GM19328 (cell line): Measurements from ENCODE around the gene MRPL12.
"Not testable (repeated sequence)": the region's sequence is repeated elsewhere in the genome, so short reads cannot be mapped to it uniquely, and the experiment has no call there.

Source experiments
- ATAC-seq: cut with Tn5 transposase; IDR thresholded peaks from one replicate; pipeline ENCODE4 v1.9.1; 2021; ENCODE audit warnings: mild to moderate bottlenecking, moderate library complexity; ENCODE audit not compliant: unreplicated experiment

MRPL12 gene

DNA sequence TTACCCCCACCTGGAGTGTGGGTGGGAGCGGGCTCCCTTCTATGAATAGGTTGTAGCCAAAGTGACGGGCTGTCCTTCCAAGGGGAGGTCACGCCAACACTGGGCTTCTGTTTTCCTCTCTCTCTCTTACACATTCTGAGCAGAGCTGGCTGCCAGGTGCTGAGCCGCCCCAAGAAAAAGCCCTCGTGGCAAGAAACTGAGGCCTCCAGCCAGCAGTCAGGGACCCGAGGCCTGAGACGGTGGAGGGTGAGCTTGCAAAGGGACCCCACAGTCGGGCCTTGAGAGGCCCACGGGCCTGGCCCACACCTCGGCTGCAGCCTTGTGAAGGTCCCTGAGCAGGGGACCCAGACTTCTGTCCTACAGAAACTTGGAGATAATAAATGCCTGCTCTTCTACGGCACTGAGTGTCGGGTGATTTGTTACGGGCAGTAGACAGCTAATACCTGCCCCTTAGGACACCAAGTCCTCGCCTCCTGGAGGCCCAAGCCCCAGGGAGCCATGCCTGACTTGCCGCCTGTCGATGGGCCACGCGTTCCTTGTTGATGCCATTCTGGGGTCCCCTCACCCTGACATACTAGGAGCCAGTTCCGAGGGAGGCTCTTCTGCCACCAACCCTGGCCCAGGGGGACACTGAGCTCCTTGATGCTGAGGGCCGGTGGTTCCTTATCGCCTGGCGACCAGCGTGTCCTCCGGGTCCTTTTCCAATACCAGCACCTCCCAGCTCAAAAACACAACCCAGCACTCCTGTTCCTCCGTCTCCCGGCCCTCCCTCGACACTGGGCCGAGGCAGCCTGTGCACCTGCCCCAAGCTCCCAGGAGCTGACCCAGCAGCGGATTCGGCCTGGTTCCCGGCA is 35.0 kb downstream of the MRPL12 start:
- no peak for ATAC-seq

DNA sequence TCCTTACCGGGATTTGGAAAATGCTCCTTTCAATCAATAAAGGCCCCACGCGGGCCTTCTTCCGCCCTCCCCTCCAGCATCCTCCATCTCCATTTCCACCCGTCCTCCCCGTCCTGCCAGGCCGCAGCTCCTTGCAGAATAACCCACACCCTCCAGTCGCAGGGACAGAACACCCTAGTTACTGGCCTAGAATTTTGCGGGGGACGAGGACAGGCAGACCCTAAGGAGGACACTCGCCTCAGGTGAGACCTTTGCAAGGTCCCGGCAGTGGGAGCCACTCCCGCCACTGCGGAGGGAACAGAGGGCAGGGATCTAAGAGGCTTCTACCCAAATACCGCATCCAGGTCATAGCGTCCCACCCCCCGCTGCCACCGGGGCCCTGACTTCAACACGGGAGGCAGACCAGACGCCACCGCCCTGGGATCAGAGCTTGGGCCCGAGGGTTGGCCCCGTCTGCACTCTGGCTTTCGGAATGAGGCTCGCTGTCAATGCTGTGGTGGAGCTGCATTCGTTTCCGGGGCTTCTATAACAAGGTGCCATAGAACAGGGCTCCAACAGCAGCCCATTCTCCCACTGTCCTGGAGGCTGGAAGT is 35.7 kb downstream of the MRPL12 start:
- no peak for ATAC-seq

- not testable (repeated sequence) for ATAC-seq
Observed at GRCh38 chr17:81739593-81739992, 36.4 kb downstream of the MRPL12 start.

DNA sequence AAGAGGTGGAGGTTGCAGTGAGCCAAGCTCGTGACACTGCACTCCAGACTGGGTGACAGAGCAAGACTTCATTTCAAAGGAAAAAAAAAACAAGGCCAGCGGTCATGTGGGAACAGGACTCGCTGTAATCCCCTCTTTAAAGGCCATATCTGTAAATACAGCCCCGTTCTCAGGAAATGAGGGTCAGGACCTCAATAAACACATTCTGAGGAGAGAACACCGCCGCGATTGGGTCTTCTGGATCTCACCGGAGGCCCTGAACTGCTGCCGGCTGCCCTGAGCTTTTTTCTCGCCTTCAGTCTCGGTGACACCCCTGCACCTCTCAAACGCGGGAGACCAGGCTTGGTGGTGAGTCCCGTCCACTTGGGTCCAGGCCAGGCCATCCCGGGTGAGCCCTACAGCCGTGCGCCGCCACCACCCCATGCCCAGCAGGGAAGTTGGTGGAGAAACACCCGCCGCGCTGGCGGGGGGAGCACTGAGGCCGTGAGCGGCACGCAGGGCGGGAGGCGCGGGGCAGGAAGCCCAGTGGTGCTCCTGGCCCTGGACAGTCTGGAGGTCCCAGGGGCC is 37.3 kb downstream of the MRPL12 start:
- ATAC-seq = no peak

- no peak for ATAC-seq
Observed at GRCh38 chr17:81741049-81741593, 38.0 kb downstream of the MRPL12 start.

DNA sequence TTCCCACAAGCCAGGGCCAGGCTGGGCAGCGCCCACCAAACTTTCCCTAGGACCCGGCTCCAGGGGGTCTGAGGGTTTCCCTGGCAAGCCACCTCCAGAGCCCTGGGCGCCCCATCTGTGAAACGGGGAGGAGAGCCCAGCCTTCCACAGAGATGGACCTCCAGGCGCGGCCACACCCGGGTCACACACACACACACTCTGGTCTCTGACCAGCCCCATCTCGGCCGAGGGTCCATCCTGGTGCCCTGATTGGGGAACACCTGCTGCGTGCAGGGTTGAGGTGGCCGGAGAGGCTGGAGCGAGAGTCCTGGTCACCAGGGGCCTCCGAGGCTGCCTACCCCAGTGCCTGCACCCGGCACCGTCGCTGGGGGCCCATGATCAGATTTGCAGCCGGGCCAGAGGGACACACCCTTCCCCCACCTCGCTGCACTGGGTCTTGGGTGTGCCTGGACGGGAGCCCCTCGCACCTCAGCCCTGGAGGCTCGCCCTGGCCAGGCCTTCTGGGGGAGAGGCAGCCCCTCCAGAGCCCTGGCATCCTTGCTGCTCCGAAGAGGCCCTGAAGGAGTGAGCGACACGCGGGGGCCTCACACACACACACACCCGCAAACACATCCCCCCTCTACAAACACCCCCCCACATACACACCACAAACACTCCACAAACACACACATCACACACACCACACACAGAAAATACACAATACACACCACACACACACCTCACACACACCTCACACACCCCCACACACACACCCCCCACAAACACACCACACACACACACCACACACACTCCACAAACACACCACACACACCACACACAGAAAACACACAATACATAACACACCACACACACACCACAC is 38.7 kb downstream of the MRPL12 start:
- no peak for ATAC-seq
